ENCODE results near the gene ADAMTS8. TPM values are rescaled to one million over a fixed set of nuclear protein-coding genes. Genes with fewer than 3 reads are reported as not detected.

ADAMTS8 gene
- total and polyA plus RNA-seq, 10 of the 15 experiments (the other 5 are each of a cell fraction or from before 2014, with no cell fraction given) = not detected

- TF ChIP-seq HCFC1 (IDR thresholded peaks at IDR 0.05; ENCODE audit: low read length) (no peak), NR2C1 (IDR thresholded peaks at IDR 0.05) (no peak), PKNOX1 (IDR thresholded peaks at IDR 0.05) (no peak), SMAD5 (IDR thresholded peaks at IDR 0.05; ENCODE audit: low read depth) (no peak), SUPT20H (IDR thresholded peaks at IDR 0.05; ENCODE audit: borderline replicate concordance, control insufficient read depth, low read depth, low read length) (no peak), BHLHE40 (IDR thresholded peaks at IDR 0.05; ENCODE audit: borderline replicate concordance in 1 of 2, low read depth in 2 of 2, low read length in 1 of 2) (no peak), TCF12 (IDR thresholded peaks at IDR 0.05; ENCODE audit: low read depth, low read length) (no peak), SMARCA5 (IDR thresholded peaks at IDR 0.05) (no peak), ZBTB40 (IDR thresholded peaks at IDR 0.05; ENCODE audit: borderline replicate concordance) (no peak)
These were observed 21.8 kb upstream of the ADAMTS8 start (continued) for GRCh38 chr11:130449996-130450769.
